K562 (cell line): Measurements from ENCODE around the gene NRG2. TPM values are rescaled to one million over a fixed set of nuclear protein-coding genes. Genes with fewer than 3 reads are reported as not detected.

Source experiments
- ATAC-seq: fragments of 200-7000 bp; cut with Tn5 transposase; 3 replicates; pipeline ENCODE4 v1.9.1; 2020; ENCODE audit warnings: moderate library complexity
- BruUV-seq: library from RNA; stranded (reverse); fragments of 400-500 nt; replicated peaks from 2 replicates; lab custom pipeline; 2021; lab: Mats Ljungman, UMichigan
- CTCF ChIA-PET: fragments of 300-600 bp; formaldehyde crosslinking; extraction: SDS; loops from one replicate; lab custom pipeline; 2021; ENCODE audit warnings: low intra/inter-chr PET ratio; lab: Yijun Ruan, JAX
- POLR2A ChIA-PET: fragments of 300-600, 350-650 bp; sonication (Branson Sonifier 250); formaldehyde crosslinking; extraction: SDS; loops from one replicate; lab custom pipeline; 2021; ENCODE audit warnings: antibody characterized with exemption, inconsistent platforms; lab: Yijun Ruan, JAX
- DNase-seq, 4 experiments: peaks; one replicate each; pipeline versions ENCODE4 v3.0.0 to v3.0.0-alpha.2; 2011 to 2018; ENCODE audit warnings: low spot score in 3 of 4, mixed read lengths in 3 of 4; ENCODE audit errors: extremely low read depth in 1 of 4
- FAIRE-seq: peaks from 2 replicates; lab custom pipeline; 2011; peaks lifted over from hg19 to GRCh38; lab: Jason Lieb, UNC
- H2AFZ ChIP-seq: 2 replicates; pipeline ENCODE4 v1.6.0; 2011; ENCODE audit warnings: low read depth, low read length, control low read depth, inconsistent platforms
- H3K27ac ChIP-seq: fragments of 200-600 bp; 3 replicates; pipeline ENCODE4 v1.8.0; 2011; ENCODE audit warnings: low read depth, mild to moderate bottlenecking, control low read depth, inconsistent platforms, low read length, moderate library complexity, mixed read lengths; ENCODE audit errors: extremely low read depth
- H3K27me3 ChIP-seq, 2 experiments: fragments of 300-600 bp in 1 of 2; 2 replicates in 1 of 2; 3 replicates in 1 of 2; pipeline versions ENCODE4 v1.6.0 to v1.8.0; 2011; ENCODE audit warnings: inconsistent platforms in 2 of 2, low read length in 2 of 2, mild to moderate bottlenecking in 1 of 2, mixed read lengths in 1 of 2, moderate library complexity in 1 of 2; ENCODE audit not compliant: control insufficient read depth in 2 of 2, insufficient read depth in 2 of 2
- H3K36me3 ChIP-seq: fragments of 300-600 bp; 3 replicates; pipeline ENCODE4 v1.8.0; 2011; ENCODE audit warnings: mild to moderate bottlenecking, low read length, inconsistent platforms; ENCODE audit not compliant: control insufficient read depth, insufficient read depth
- H3K4me1 ChIP-seq, 2 experiments: fragments of 200-600 bp in 1 of 2; replicated peaks in 1 of 2; 2 replicates in 1 of 2; 3 replicates in 1 of 2; pipeline versions ENCODE4 v1.5.1 to v1.8.0; 2011; ENCODE audit warnings: inconsistent platforms in 2 of 2, low read length in 2 of 2, mild to moderate bottlenecking in 1 of 2, mixed read lengths in 1 of 2, moderate library complexity in 1 of 2; ENCODE audit not compliant: control insufficient read depth in 2 of 2, insufficient read depth in 2 of 2
- H3K4me2 ChIP-seq: 2 replicates; pipeline ENCODE4 v1.6.1; 2011; ENCODE audit warnings: low read length, control low read depth, inconsistent platforms, mixed read lengths; ENCODE audit not compliant: insufficient read depth
- H3K4me3 ChIP-seq: fragments of 200-600 bp; sonication (generic), shearing (Covaris generic); 2 replicates; pipeline ENCODE4 v1.5.1; 2016; ENCODE audit warnings: control low read depth, inconsistent platforms
- H3K79me2 ChIP-seq: fragments of 200-600 bp; 3 replicates; pipeline ENCODE4 v1.8.0; 2011; ENCODE audit warnings: low read length, inconsistent platforms; ENCODE audit not compliant: control insufficient read depth, insufficient read depth
- H3K9ac ChIP-seq, 2 experiments: 2 replicates each; pipeline versions ENCODE4 v1.6.0 to v1.6.1; 2011; ENCODE audit warnings: low read depth in 2 of 2, low read length in 2 of 2, control low read depth in 1 of 2, inconsistent platforms in 1 of 2, mild to moderate bottlenecking in 1 of 2, mixed read lengths in 1 of 2; ENCODE audit not compliant: insufficient read depth in 1 of 2
- H3K9me1 ChIP-seq: one replicate; pipeline ENCODE4 v1.6.0; 2011; ENCODE audit warnings: inconsistent platforms, mild to moderate bottlenecking, low read length, moderate library complexity; ENCODE audit not compliant: control insufficient read depth, insufficient read depth
- H3K9me3 ChIP-seq: replicated peaks from 2 replicates; pipeline ENCODE4 v1.5.1; 2011; ENCODE audit warnings: low read depth, low read length, inconsistent platforms; ENCODE audit not compliant: control insufficient read depth, insufficient read depth
- H4K20me1 ChIP-seq: replicated peaks from 2 replicates; pipeline ENCODE4 v1.6.1; 2011; ENCODE audit warnings: low read length, inconsistent platforms, mixed read lengths; ENCODE audit not compliant: control insufficient read depth, insufficient read depth
- NFIC ChIP-seq: fragments of 450-650 bp; IDR thresholded peaks from 2 replicates; pipeline ENCODE4 v1.6.1; 2017; ENCODE audit warnings: mild to moderate bottlenecking, inconsistent platforms
- PPARD ChIP-seq: fragments of 250-450 bp; sonication (Bioruptor Pico); IDR thresholded peaks from 2 replicates; pipeline ENCODE4 v1.8.0; 2022; ENCODE audit warnings: inconsistent platforms, mild to moderate bottlenecking, moderate library complexity
- SPI1 ChIP-seq: IDR thresholded peaks from 2 replicates; pipeline ENCODE4 v1.6.1; 2011; ENCODE audit warnings: low read depth, low read length, control low read depth, borderline replicate concordance
- ZBTB34 ChIP-seq: fragments of 250-450 bp; sonication (Bioruptor Pico); IDR thresholded peaks from 2 replicates; pipeline ENCODE4 v1.8.0; 2021; ENCODE audit warnings: mild to moderate bottlenecking, moderate library complexity
- ZBTB40 ChIP-seq, 2 experiments: fragments of 450-650 bp in 1 of 2; sonication (generic) in 1 of 2; formaldehyde crosslinking in 1 of 2; IDR thresholded peaks; 2 replicates each; pipeline versions ENCODE4 v1.7.1 to v1.9.0; 2016 to 2022; ENCODE audit warnings: inconsistent platforms in 1 of 2, mild to moderate bottlenecking in 1 of 2, missing genetic modification reagents in 1 of 2
- ZNF316 ChIP-seq: fragments of 450-650 bp; IDR thresholded peaks from 2 replicates; pipeline ENCODE4 v1.6.1; 2016
- ZNF644 ChIP-seq: fragments of 200-800 bp; sonication (Bioruptor generic); IDR thresholded peaks from 2 replicates; pipeline ENCODE4 v1.6.1; 2016; ENCODE audit warnings: low read depth, missing genetic modification characterization, missing compliant biosample characterization
- WGBS: fragments of 100-300 bp; shearing (Covaris generic); methylation state at CpG from one replicate; pipeline ENCODE4 v1.1.6; 2016; ENCODE audit warnings: low coverage, mixed read lengths; ENCODE audit not compliant: insufficient coverage; ENCODE audit errors: missing lambda C conversion rate; 5-methylcytosine and 5-hydroxymethylcytosine counted together
- in situ Hi-C: fragments of 300-500 bp; cut with MboI; formaldehyde crosslinking; loops from 4 replicates; pipeline ENCODE4 v1.15.0; 2018; ENCODE audit warnings: inconsistent platforms, mixed read lengths
- intact Hi-C: fragments of 100-400 bp; cut with micrococcal nuclease; formaldehyde crosslinking; loops from 2 replicates; pipeline ENCODE4 v1.14.2; 2022
- polyA plus RNA-seq, 8 experiments: library from polyadenylated mRNA; depleted of rRNA in 4 of 8; stranded (reverse) in 5 of 8; unstranded in 3 of 8; fragments of >200 nt; fragmentation: Nextera tagmentation in 2 of 8; fragmentation: Illumina TruSeq in 1 of 8; extraction: Ambion mirVana in 2 of 8; extraction: Trizol in 1 of 8; gene quantifications; 2 replicates each; pipeline versions ENCODE4 v1.2.1 to v1.2.3, GENCODE V29; 2011 to 2014; ENCODE audit warnings: inconsistent platforms in 1 of 8, missing spikeins in 1 of 8
- total RNA-seq, 7 experiments: library from RNA; depleted of rRNA in 6 of 7; stranded (reverse); fragments of >200 nt in 6 of 7; fragmentation: Illumina TruSeq in 2 of 7; extraction: Trizol in 2 of 7; gene quantifications; 2 replicates each; pipeline versions ENCODE4 v1.2.1 to v1.2.3, GENCODE V29; 2011 to 2021; ENCODE audit warnings: low replicate concordance in 1 of 7

The NRG2 gene
- total and polyA plus RNA-seq, 9 of the 15 experiments (the other 6 are each of a cell fraction or from before 2014, with no cell fraction given) = not detected

- TF ChIP-seq ZNF316 (no peak), ZNF644 (tag) (no peak), SPI1 (no peak), ZBTB34 (CRISPR knock-in tag) (no peak)
- TF ChIP-seq, all 486 proteins: peak for 0
Observed at GRCh38 chr5:139914218-139914807, 128.8 kb downstream of the NRG2 start (continued).

DNA sequence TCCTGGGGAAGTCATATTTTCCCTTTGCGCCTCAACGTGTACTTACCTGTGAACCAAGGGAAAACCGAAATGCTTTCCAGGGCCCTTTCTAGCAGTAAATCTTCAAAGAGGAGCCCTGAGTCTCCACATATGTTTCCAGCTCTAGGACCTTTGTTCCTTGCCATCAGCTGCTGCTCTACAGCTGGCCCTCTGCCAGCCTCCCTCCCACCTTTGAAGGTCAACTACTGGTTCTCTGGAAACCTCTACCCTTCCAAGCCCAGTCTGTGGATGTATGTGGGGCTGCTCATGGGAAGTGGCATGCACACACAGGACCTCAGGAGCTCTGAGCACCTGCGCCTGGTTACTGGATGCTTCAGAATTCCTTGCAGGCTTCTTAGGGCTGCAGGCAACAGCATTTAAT lies 130.3 kb downstream of the NRG2 start:
- Histone ChIP-seq H3K79me2 (no peaks in the 10 kb centered on the region), H3K4me1 (no peaks in the 10 kb centered on the region), H4K20me1 (no peaks in the 10 kb centered on the region), H3K9ac (no peak overlapping the region), H2AFZ (no peak overlapping the region), H3K4me3 (no peak overlapping the region), H3K36me3 (no peaks in the 10 kb centered on the region), H3K27me3 (peaks cover 2 to 35% of the 10 kb centered on the region in 2 experiments; a peak in 4 of 5 replicates), H3K9me3 (no peaks in the 10 kb centered on the region), H3K9me1 (no peaks in the 10 kb centered on the region), H3K27ac (no peak overlapping the region), H3K4me2 (no peak overlapping the region)
- intact Hi-C loops (no loop called here), in situ Hi-C loops (no loop called here)
- no peak for DNase-seq
- WGBS = 10% methylated on average over 4 of the region's 4 CpGs
- BruUV-seq = no TSS peak
- CTCF ChIA-PET = no interaction called here
- FAIRE-seq = no peak
- no peak for TF ChIP-seq PPARD (CRISPR knock-in tag)
- no peak for TF ChIP-seq ZBTB40 (IDR thresholded peaks at IDR 0.05)
- TF ChIP-seq ZBTB40 (CRISPR knock-in tag; IDR thresholded peaks at IDR 0.05) = no peak
- TF ChIP-seq NFIC = peak; percentile 24; the same call in 1 of the 2 replicates
- no peak for ATAC-seq
- POLR2A ChIA-PET = interaction anchor here (0.7 to 1.0 kb wide), 2 partner anchors 24 to 234 kb away, joined by 3 to 4 read pairs; no protein-coding TSS in a partner anchor
